Measurements from ENCODE around the gene ADARB2. TPM values are rescaled to one million over a fixed set of nuclear protein-coding genes. Genes with fewer than 3 reads are reported as not detected.

The ADARB2 gene
- total and polyA plus RNA-seq, 2 experiments from 2014 or later: 0.13 to 0.48 TPM

DNA sequence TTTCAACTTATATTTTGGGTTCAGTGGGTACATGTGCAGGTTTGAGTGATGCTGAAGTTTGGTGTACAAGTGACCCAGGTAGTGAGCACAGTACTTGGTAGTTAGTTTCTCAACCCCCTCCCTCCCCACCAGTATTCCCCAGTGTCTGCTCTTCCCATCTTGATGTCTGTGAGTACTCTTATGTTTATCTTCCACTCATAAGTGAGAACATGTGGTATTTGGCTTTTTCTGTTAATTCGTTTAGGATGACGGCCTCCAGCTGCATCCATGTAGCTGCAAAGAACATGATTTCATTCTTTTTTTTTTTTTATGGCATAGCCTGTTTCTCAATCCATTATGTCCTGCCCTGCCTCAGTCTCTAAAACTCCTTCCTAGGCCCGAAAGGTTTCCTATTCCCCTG, 459.0 kb downstream of the ADARB2 start:
- no peak for DNase-seq (ENCODE audit: low spot score)
- no peak overlapping the region for H2AFZ ChIP-seq
- H3K27me3 ChIP-seq: peaks cover 4% of the 10 kb centered on the region
- H3K4me3 ChIP-seq: no peak overlapping the region
- H3K4me2 ChIP-seq: no peak overlapping the region
- H3K4me1 ChIP-seq (ENCODE audit: insufficient read depth): no peaks in the 10 kb centered on the region
- H4K20me1 ChIP-seq (ENCODE audit: insufficient read depth, poor library complexity, severe bottlenecking): no peaks in the 10 kb centered on the region
- H3K9me3 ChIP-seq (ENCODE audit: low read depth): no peaks in the 10 kb centered on the region
- no peaks in the 10 kb centered on the region for H3K9me2 ChIP-seq (replicated peaks; ENCODE audit: insufficient read depth)
- H3K27ac ChIP-seq: no peak overlapping the region
- no peak for TF ChIP-seq EZH2 (IDR thresholded peaks at IDR 0.05; ENCODE audit: borderline replicate concordance)
- no peak for TF ChIP-seq EZH2phosphoT487 (IDR thresholded peaks at IDR 0.05; ENCODE audit: low read depth, severe bottlenecking, unreplicated experiment)
- TF ChIP-seq, protein P1, sequence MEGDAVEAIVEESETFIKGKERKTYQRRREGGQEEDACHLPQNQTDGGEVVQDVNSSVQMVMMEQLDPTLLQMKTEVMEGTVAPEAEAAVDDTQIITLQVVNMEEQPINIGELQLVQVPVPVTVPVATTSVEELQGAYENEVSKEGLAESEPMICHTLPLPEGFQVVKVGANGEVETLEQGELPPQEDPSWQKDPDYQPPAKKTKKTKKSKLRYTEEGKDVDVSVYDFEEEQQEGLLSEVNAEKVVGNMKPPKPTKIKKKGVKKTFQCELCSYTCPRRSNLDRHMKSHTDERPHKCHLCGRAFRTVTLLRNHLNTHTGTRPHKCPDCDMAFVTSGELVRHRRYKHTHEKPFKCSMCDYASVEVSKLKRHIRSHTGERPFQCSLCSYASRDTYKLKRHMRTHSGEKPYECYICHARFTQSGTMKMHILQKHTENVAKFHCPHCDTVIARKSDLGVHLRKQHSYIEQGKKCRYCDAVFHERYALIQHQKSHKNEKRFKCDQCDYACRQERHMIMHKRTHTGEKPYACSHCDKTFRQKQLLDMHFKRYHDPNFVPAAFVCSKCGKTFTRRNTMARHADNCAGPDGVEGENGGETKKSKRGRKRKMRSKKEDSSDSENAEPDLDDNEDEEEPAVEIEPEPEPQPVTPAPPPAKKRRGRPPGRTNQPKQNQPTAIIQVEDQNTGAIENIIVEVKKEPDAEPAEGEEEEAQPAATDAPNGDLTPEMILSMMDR (IDR thresholded peaks at IDR 0.05; ENCODE audit: poor library complexity): no peak
- 54% methylated on average over 3 of the region's 3 CpGs for WGBS (ENCODE audit: low lambda C conversion rate, missing lambda C conversion rate)
- no peaks in the 10 kb centered on the region for H3K36me3 ChIP-seq (replicated peaks; ENCODE audit: insufficient read depth, low read depth)
- H3K79me2 ChIP-seq: no peaks in the 10 kb centered on the region

DNA sequence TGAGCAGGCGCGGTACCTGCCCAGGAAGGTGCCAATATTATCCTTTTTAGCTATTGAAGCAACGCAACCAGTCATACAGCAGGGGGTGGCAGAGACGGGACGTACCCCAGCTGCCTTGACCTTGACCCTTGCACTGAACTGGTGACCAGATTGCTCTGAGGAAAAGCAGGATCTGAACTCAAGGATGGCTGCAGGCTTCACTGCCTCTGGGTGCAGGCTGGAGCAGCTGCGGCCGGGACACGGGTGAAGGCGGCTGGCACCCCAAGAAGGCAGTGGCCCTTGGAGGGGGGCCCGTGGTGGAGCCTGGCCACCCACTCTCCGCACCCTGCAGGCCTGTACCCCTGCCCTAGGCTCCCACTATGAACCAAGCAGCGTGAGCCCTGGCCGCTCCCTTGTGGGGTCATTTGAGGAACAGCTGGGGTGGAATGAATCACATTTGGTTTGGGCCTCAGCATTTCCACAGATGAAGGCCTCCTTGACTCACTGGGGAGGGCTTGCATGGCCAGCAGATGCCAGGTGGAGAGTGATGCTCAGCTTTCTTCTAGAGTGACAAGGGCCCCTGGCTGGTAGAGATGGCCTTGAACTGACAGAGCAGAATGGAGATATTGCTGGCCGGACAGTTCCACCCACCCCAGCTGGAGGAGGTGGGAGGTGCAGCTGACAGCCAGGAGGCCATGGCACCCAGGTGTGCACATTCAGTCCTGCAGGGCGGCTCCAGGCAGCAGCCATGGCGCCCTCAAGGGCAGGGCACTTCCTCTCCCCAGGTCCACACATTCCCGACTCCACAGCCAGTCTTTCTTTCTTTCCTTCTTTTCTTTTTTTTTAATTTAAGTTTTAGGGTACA, 462.4 kb downstream of the ADARB2 start:
- no peaks in the 10 kb centered on the region for H3K27me3 ChIP-seq
- H4K20me1 ChIP-seq (ENCODE audit: insufficient read depth, poor library complexity, severe bottlenecking): no peaks in the 10 kb centered on the region
- no peak overlapping the region for H3K4me2 ChIP-seq
- H3K79me2 ChIP-seq: no peaks in the 10 kb centered on the region
- TF ChIP-seq EZH2phosphoT487 (IDR thresholded peaks at IDR 0.05; ENCODE audit: low read depth, severe bottlenecking, unreplicated experiment) (no peak), EZH2 (IDR thresholded peaks at IDR 0.05; ENCODE audit: borderline replicate concordance) (no peak)
- TF ChIP-seq, protein P1 (IDR thresholded peaks at IDR 0.05; ENCODE audit: poor library complexity): no peak
- no peak overlapping the region for H3K4me3 ChIP-seq
- no peaks in the 10 kb centered on the region for H3K4me1 ChIP-seq (ENCODE audit: insufficient read depth)
- no peak overlapping the region for H2AFZ ChIP-seq
- H3K9me3 ChIP-seq (ENCODE audit: low read depth): no peaks in the 10 kb centered on the region
- H3K36me3 ChIP-seq (replicated peaks; ENCODE audit: insufficient read depth, low read depth): no peaks in the 10 kb centered on the region
- no peak overlapping the region for H3K27ac ChIP-seq
- WGBS (ENCODE audit: low lambda C conversion rate, missing lambda C conversion rate): 94% methylated on average over 17 of the region's 17 CpGs
- DNase-seq (ENCODE audit: low spot score): no peak
- no peaks in the 10 kb centered on the region for H3K9me2 ChIP-seq (replicated peaks; ENCODE audit: insufficient read depth)

DNA sequence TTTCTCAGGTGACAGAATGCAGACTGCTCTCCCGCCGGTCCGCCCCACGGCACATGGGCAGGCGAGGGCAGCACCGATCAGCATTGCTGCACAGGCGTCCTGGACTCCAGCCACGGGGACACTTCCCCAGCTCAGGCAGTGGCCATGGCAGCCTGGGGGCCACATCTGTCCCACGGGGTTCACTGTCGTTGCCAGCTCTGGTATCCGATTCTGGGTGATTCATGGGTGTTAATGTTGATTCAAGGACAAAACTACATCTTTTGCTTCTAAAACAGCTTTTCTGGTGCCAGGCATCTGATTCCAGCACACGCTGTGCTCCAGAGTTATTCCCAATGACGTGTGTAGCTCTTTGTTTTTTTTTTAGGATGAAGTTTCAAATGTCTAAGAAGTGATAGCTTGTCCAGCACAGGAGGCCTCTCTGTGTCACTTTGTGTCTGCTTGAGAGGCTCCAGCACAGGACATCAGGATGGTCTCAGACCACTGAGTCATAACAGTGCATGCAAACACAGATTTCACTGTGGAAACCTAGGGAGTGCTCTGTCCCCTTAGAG, 463.1 kb downstream of the ADARB2 start:
- Histone ChIP-seq H4K20me1 (ENCODE audit: insufficient read depth, poor library complexity, severe bottlenecking) (no peaks in the 10 kb centered on the region), H3K27me3 (no peaks in the 10 kb centered on the region), H3K79me2 (no peaks in the 10 kb centered on the region), H3K4me1 (ENCODE audit: insufficient read depth) (no peaks in the 10 kb centered on the region), H3K27ac (no peak overlapping the region), H2AFZ (no peak overlapping the region), H3K4me2 (no peak overlapping the region), H3K9me2 (replicated peaks; ENCODE audit: insufficient read depth) (no peaks in the 10 kb centered on the region), H3K4me3 (no peak overlapping the region), H3K36me3 (replicated peaks; ENCODE audit: insufficient read depth, low read depth) (no peaks in the 10 kb centered on the region), H3K9me3 (ENCODE audit: low read depth) (no peaks in the 10 kb centered on the region)
- DNase-seq (ENCODE audit: low spot score): no peak
- WGBS (ENCODE audit: low lambda C conversion rate, missing lambda C conversion rate): 85% methylated on average over 13 of the region's 13 CpGs
- TF ChIP-seq EZH2 (IDR thresholded peaks at IDR 0.05; ENCODE audit: borderline replicate concordance) (no peak), EZH2phosphoT487 (IDR thresholded peaks at IDR 0.05; ENCODE audit: low read depth, severe bottlenecking, unreplicated experiment) (no peak)
- TF ChIP-seq, protein P1 (IDR thresholded peaks at IDR 0.05; ENCODE audit: poor library complexity): no peak

Data from hepatocyte (in vitro differentiated cells).